A673 (cell line): ENCODE results near the gene USP21. TPM values are rescaled to one million over a fixed set of nuclear protein-coding genes. Genes with fewer than 3 reads are reported as not detected.

ENCODE experiments used
- BruUV-seq: library from RNA; stranded (reverse); fragments of 400-500 nt; replicated peaks from 2 replicates; lab custom pipeline; 2021; lab: Mats Ljungman, UMichigan
- CTCF ChIA-PET: fragments of 300-600 bp; sonication (Branson Sonifier 250); formaldehyde crosslinking; loops from one replicate; lab custom pipeline; 2022; ENCODE audit warnings: antibody characterized with exemption; lab: Charles Lee
- POLR2A ChIA-PET: fragments of 300-600 bp; sonication (Branson Sonifier 250); formaldehyde crosslinking; loops from one replicate; lab custom pipeline; 2022; ENCODE audit warnings: antibody characterized with exemption; ENCODE audit not compliant: low non-redundant PET; lab: Charles Lee
- DNase-seq: peaks from one replicate; pipeline ENCODE4 v3.0.0-alpha.2; 2015; ENCODE audit warnings: low spot score
- H3K27ac ChIP-seq: fragments of 200-600 bp; sonication (generic); 2 replicates; pipeline ENCODE4 v1.5.1; 2016; ENCODE audit warnings: mixed run types, low read depth, mild to moderate bottlenecking, mixed read lengths, antibody characterized with exemption, low read length; ENCODE audit not compliant: poor library complexity, severe bottlenecking
- H3K27me3 ChIP-seq: fragments of 200-600 bp; sonication (generic); replicated peaks from 2 replicates; pipeline ENCODE4 v1.6.1; 2017; ENCODE audit warnings: mixed run types, low read depth, mild to moderate bottlenecking, mixed read lengths, antibody characterized with exemption, low read length; ENCODE audit not compliant: insufficient read depth, poor library complexity
- H3K36me3 ChIP-seq: fragments of 200-600 bp; sonication (generic); 2 replicates; pipeline ENCODE4 v1.6.1; 2016; ENCODE audit warnings: mixed run types, mild to moderate bottlenecking, mixed read lengths, antibody characterized with exemption, low read length; ENCODE audit not compliant: insufficient read depth, poor library complexity, severe bottlenecking
- H3K4me1 ChIP-seq: fragments of 200-600 bp; sonication (generic); 2 replicates; pipeline ENCODE4 v1.6.1; 2017; ENCODE audit warnings: mixed run types, mild to moderate bottlenecking, mixed read lengths, antibody characterized with exemption, low read length; ENCODE audit not compliant: insufficient read depth, poor library complexity, severe bottlenecking
- H3K4me3 ChIP-seq: fragments of 200-600 bp; sonication (generic); 2 replicates; pipeline ENCODE4 v1.5.1; 2016; ENCODE audit warnings: low read depth, mixed run types, mild to moderate bottlenecking, mixed read lengths, low read length; ENCODE audit not compliant: poor library complexity, severe bottlenecking
- H3K9me3 ChIP-seq: fragments of 200-600 bp; sonication (generic); 2 replicates; pipeline ENCODE4 v1.6.1; 2016; ENCODE audit warnings: mixed run types, low read depth, mild to moderate bottlenecking, mixed read lengths, antibody characterized with exemption, low read length; ENCODE audit not compliant: poor library complexity, severe bottlenecking
- EZH2 ChIP-seq: fragments of 200-600 bp; sonication (generic); IDR thresholded peaks from 2 replicates; pipeline ENCODE4 v1.6.1; 2017; ENCODE audit warnings: borderline replicate concordance, low read depth, mild to moderate bottlenecking, mixed read lengths, antibody characterized with exemption, low read length; ENCODE audit not compliant: poor library complexity, severe bottlenecking
- intact Hi-C: fragments of 100-400 bp; cut with micrococcal nuclease; formaldehyde crosslinking; loops from one replicate; pipeline ENCODE4 v1.10.0; 2022; ENCODE audit not compliant: unreplicated experiment
- total RNA-seq: library from RNA; stranded (reverse); gene quantifications from 2 replicates; pipeline ENCODE4 v1.2.3, GENCODE V29; 2021
- TF ChIP-seq, protein P1 (sequence below): fragments of 300-800, 200-600 bp; sonication (generic); conservative IDR thresholded peaks from 2 replicates; pipeline ENCODE4 v1.5.1; 2017; ENCODE audit warnings: low read depth, mild to moderate bottlenecking, antibody characterized with exemption, low read length, moderate library complexity, mixed read lengths

The USP21 gene
- total RNA-seq, 1 experiment from 2014 or later, result 46.2 TPM

DNA sequence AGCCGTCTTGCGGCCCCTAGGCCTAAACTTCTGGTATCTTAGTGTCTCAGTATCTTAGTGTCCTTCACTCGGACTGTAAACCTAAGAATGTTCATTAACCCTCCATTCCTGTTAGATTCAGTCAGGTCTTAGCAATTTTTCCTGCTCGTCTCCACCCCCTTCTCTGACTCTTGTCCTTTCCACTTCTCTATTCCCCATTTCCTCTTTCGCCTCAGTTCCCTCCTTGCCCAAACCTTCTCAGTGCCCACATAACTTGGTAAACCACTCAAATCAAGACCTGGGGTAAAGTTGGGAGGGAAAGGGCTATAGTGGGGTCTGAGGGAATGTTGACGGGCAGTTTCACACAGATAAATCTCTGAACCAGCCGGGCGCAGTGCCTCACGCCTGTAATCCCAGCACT lies 55.1 kb downstream of the USP21 start:
- CTCF ChIA-PET, result no interaction called here
- POLR2A ChIA-PET, result no interaction called here
- no peak overlapping the region for H3K27ac ChIP-seq
- DNase-seq, result no peak
- intact Hi-C loops, result no loop called here
- H3K27me3 ChIP-seq, result no peaks in the 10 kb centered on the region
- no peak overlapping the region for H3K4me3 ChIP-seq
- H3K36me3 ChIP-seq, result peaks cover 57% of the 10 kb centered on the region
- TF ChIP-seq, protein P1, sequence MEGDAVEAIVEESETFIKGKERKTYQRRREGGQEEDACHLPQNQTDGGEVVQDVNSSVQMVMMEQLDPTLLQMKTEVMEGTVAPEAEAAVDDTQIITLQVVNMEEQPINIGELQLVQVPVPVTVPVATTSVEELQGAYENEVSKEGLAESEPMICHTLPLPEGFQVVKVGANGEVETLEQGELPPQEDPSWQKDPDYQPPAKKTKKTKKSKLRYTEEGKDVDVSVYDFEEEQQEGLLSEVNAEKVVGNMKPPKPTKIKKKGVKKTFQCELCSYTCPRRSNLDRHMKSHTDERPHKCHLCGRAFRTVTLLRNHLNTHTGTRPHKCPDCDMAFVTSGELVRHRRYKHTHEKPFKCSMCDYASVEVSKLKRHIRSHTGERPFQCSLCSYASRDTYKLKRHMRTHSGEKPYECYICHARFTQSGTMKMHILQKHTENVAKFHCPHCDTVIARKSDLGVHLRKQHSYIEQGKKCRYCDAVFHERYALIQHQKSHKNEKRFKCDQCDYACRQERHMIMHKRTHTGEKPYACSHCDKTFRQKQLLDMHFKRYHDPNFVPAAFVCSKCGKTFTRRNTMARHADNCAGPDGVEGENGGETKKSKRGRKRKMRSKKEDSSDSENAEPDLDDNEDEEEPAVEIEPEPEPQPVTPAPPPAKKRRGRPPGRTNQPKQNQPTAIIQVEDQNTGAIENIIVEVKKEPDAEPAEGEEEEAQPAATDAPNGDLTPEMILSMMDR, result no peak
- no peak for TF ChIP-seq EZH2
- no TSS peak for BruUV-seq
- no peaks in the 10 kb centered on the region for H3K4me1 ChIP-seq
- H3K9me3 ChIP-seq, result no peaks in the 10 kb centered on the region

DNA sequence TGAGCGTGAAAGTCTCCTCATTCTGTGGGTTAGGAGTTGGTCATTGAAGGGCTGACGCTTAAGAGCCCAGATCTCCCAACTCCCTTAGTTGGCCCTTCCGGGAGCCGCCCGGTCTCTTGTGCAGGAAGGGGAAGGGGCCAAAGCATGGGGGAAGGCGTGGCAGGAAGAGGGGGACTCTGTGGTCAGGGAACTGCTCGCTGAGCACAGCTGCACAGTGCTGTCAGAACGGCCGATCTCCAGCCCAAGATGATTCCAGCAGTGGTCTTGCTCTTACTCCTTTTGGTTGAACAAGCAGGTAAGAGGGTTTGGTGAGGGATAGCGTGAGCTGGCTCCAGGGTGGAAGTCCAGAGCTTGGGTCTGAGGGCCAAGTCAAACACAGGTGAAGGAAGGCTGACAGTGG lies 55.8 kb downstream of the USP21 start, which contains the start of gene FCER1G:
FCER1G (plus strand) TSS at position 220 of the 400 bp plus-strand sequence; CDS start at position 247, 27 bp downstream.
- Histone ChIP-seq H3K4me3 (no peak within 1 kb of the TSS), H3K27me3 (no peaks in the 10 kb centered on the region), H3K27ac (no peak within 1 kb of the TSS), H3K4me1 (no peaks in the 10 kb centered on the region), H3K36me3 (peaks cover 50% of the 10 kb centered on the region), H3K9me3 (no peaks in the 10 kb centered on the region)
- ChIA-PET CTCF (interaction anchor here (0.9 kb wide), 1 partner anchor 167 kb away, joined by 3 read pairs; no protein-coding TSS in a partner anchor), POLR2A (no interaction called here)
- TF ChIP-seq EZH2, result no peak
- TF ChIP-seq, protein P1, result no peak
- BruUV-seq, result no TSS peak
- intact Hi-C loops, result no loop called here
- no peak for DNase-seq

Other genes with a start within 250 kb of the USP21 start
- gene ITLN2, start 204.7 kb upstream of the USP21 start, total RNA-seq, result not detected in 2 replicates
- 2.3 and 4.1 TPM in 2 replicates for gene F11R, start 138.3 kb upstream of the USP21 start, total RNA-seq
- 1.2 and 1.3 TPM in 2 replicates for gene TSTD1, start 120.5 kb upstream of the USP21 start, total RNA-seq
- 54.5 and 57.9 TPM in 2 replicates for gene USF1, start 113.5 kb upstream of the USP21 start, total RNA-seq
- gene ARHGAP30, start 89.6 kb upstream of the USP21 start, total RNA-seq, result not detected in 2 replicates
- gene NECTIN4, start 69.9 kb upstream of the USP21 start, total RNA-seq, result not detected in 2 replicates
- 1.7 and 4.8 TPM in 2 replicates for gene KLHDC9, start 61.1 kb upstream of the USP21 start, total RNA-seq
- 131 and 133 TPM in 2 replicates for gene PFDN2, start 41.5 kb upstream of the USP21 start, total RNA-seq
- gene NIT1, start 41.4 kb upstream of the USP21 start, total RNA-seq, result 29.3 and 40.3 TPM in 2 replicates
- 53.0 and 54.6 TPM in 2 replicates for gene DEDD, start 26.8 kb upstream of the USP21 start, total RNA-seq
- gene UFC1, start 5.5 kb upstream of the USP21 start, total RNA-seq, result 73.6 and 82.7 TPM in 2 replicates
- gene PPOX, start 6.9 kb downstream of the USP21 start, total RNA-seq, result 24.3 and 25.2 TPM in 2 replicates
- gene B4GALT3, start 18.0 kb downstream of the USP21 start, total RNA-seq, result 47.9 and 55.1 TPM in 2 replicates
- gene ADAMTS4, start 39.6 kb downstream of the USP21 start, total RNA-seq, result 28.6 and 31.6 TPM in 2 replicates
- gene NDUFS2, start 42.9 kb downstream of the USP21 start, total RNA-seq, result 123 and 133 TPM in 2 replicates
- gene FCER1G, start 55.8 kb downstream of the USP21 start, total RNA-seq, result 1.2 and 1.5 TPM in 2 replicates
- not detected in 2 replicates for gene APOA2, start 64.1 kb downstream of the USP21 start, total RNA-seq
- gene TOMM40L, start 66.6 kb downstream of the USP21 start, total RNA-seq, result 14.0 TPM in 2 replicates
- gene NR1I3, start 78.7 kb downstream of the USP21 start, total RNA-seq, result not detected in 2 replicates
- not detected in 2 replicates for gene PCP4L1, start 99.2 kb downstream of the USP21 start, total RNA-seq
- gene MPZ, start 150.5 kb downstream of the USP21 start, total RNA-seq, result 2.6 and 2.8 TPM in 2 replicates
- gene SDHC, start 154.9 kb downstream of the USP21 start, total RNA-seq, result 228 and 249 TPM in 2 replicates
- gene CFAP126, start 208.4 kb downstream of the USP21 start, total RNA-seq, result not detected in 2 replicates